Activated naive CD8-positive, alpha-beta T cell treated with anti-CD3 and anti-CD28 coated beads, Interleukin-2, amount 50 U/mL, for 16 hours (primary cell): ENCODE results near the gene NLRP5.
A peak's percentile ranks its signal among the peaks of the same experiment; 100 is the strongest.
"Not testable (repeated sequence)": the region's sequence is repeated elsewhere in the genome, so short reads cannot be mapped to it uniquely, and the experiment has no call there.

Source experiments
- DNase-seq: peaks from one replicate; pipeline ENCODE4 v3.0.0-alpha.2; 2020; ENCODE audit warnings: low read depth, low spot score

The NLRP5 gene

GRCh38 chr19:56076498-56076897, 89.9 kb downstream of the NLRP5 start:
- DNase-seq: no peak

GRCh38 chr19:56079609-56080008, 93.0 kb downstream of the NLRP5 start:
- no peak for DNase-seq

GRCh38 chr19:56080669-56081401, 94.3 kb downstream of the NLRP5 start:
- peak; percentile 40 for DNase-seq

GRCh38 chr19:56083668-56084067, 97.1 kb downstream of the NLRP5 start:
- DNase-seq: no peak

GRCh38 chr19:56084835-56085536, 98.4 kb downstream of the NLRP5 start:
- no peak for DNase-seq

GRCh38 chr19:56085571-56086275, 99.1 kb downstream of the NLRP5 start:
- no peak for DNase-seq

- no peak for DNase-seq
Observed at GRCh38 chr19:56086671-56087430, 100.3 kb downstream of the NLRP5 start.

GRCh38 chr19:56087647-56088496, 101.3 kb downstream of the NLRP5 start:
- no peak for DNase-seq

GRCh38 chr19:56088497-56089215, 102.1 kb downstream of the NLRP5 start:
- no peak for DNase-seq

GRCh38 chr19:56089344-56089743, 102.8 kb downstream of the NLRP5 start:
- no peak for DNase-seq

GRCh38 chr19:56091066-56091490, 104.5 kb downstream of the NLRP5 start:
- DNase-seq: no peak

GRCh38 chr19:56091751-56092546, 105.4 kb downstream of the NLRP5 start:
- DNase-seq: no peak

GRCh38 chr19:56092685-56093631, 106.4 kb downstream of the NLRP5 start:
- no peak for DNase-seq

- DNase-seq: no peak
Observed at GRCh38 chr19:56094449-56094848, 107.9 kb downstream of the NLRP5 start.

- no peak for DNase-seq
Observed at GRCh38 chr19:56096665-56097064, 110.1 kb downstream of the NLRP5 start.

- no peak for DNase-seq
Observed at GRCh38 chr19:56097306-56097705, 110.7 kb downstream of the NLRP5 start.

- DNase-seq: no peak
Observed at GRCh38 chr19:56097776-56098175, 111.2 kb downstream of the NLRP5 start.

GRCh38 chr19:56098237-56098636, 111.7 kb downstream of the NLRP5 start:
- not testable (repeated sequence) for DNase-seq
